Measurements from ENCODE around the gene TLE2. TPM values are rescaled to one million over a fixed set of nuclear protein-coding genes. Genes with fewer than 3 reads are reported as not detected.

Gene TLE2
- total and polyA plus RNA-seq, 2 of the 4 experiments (the other 2 are of a cell fraction), result under 0.01 to 0.41 TPM

DNA sequence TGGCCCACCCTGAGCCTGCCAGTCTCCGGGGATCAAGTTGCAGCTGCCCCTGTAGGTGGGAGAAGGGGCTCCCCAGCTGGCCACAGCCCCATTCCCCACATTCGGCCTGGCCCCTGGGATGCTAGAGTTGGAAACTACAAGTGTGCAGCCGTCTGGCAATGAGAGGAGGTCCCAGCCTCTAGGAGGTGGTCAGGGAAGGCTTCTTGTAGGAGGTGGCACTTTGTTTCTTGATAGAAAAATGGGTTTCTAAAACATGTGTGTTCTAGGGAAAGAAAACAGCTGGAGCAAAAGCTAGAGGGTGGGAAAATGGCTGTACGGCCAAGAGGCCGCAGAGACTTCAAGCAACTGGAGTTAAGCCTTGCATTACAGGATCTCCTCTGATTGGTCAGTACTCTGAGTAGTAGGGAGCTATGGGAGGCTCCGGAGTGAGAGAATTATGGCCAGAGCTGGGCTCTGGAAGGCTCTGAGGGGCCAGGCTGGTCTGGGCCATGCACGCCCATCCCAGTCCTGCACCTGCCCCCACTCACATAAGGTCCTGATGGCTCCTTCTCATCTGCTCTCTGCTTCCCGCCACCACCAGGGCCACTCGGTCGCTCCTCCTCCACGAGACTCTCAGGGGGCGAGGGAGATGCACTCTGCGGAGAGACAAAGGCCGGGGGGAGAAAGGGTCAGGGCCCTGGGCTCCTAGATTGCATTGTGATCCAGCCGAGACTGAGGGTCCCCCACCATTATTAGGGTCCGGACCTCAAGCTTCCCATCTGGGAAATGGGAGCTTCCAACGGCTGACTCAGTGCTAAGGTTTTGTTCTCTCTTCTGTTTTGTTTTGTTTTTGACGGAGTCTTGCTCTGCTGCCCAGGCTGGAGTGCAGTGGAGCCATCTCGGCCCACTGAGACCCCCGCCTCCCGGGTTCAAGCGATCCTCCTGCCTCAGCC lies 13.7 kb downstream of the TLE2 start:
- Histone ChIP-seq H3K9ac (ENCODE audit: low read depth, low read length) (no peak overlapping the region), H3K14ac (replicated peaks; ENCODE audit: low read depth, low read length) (no peak overlapping the region), H3K27me3 (ENCODE audit: control insufficient read depth, insufficient read depth, low read length) (peaks cover 16% of the 10 kb centered on the region), H3K4me1 (ENCODE audit: control insufficient read depth, insufficient read depth, low read length) (no peaks in the 10 kb centered on the region), H3K27ac (ENCODE audit: insufficient read depth, low read length) (no peak overlapping the region), H3K18ac (ENCODE audit: low read depth, low read length) (no peak overlapping the region), H3K56ac (ENCODE audit: extremely low read depth, insufficient read depth, low read length) (no peak overlapping the region), H2BK15ac (ENCODE audit: low read depth, low read length) (no peak overlapping the region), H2BK5ac (ENCODE audit: low read depth, low read length, poor library complexity, severe bottlenecking) (no peak overlapping the region), H4K91ac (ENCODE audit: insufficient read depth, low read depth, low read length) (no peak overlapping the region), H3K9me1 (ENCODE audit: insufficient read depth, low read length) (no peaks in the 10 kb centered on the region), H3K36me3 (ENCODE audit: control insufficient read depth, insufficient read depth, low read length) (no peaks in the 10 kb centered on the region), H2BK120ac (ENCODE audit: low read depth, low read length) (no peak overlapping the region), H3K4ac (ENCODE audit: low read depth, low read length) (no peak overlapping the region), H3K4me2 (ENCODE audit: low read depth, low read length) (no peak overlapping the region), H2AK9ac (replicated peaks; ENCODE audit: low read depth, low read length, poor library complexity) (no peak overlapping the region), H2AFZ (replicated peaks; ENCODE audit: low read length, poor library complexity) (no peak overlapping the region), H3K23ac (ENCODE audit: low read depth, low read length) (no peak overlapping the region), H2BK20ac (ENCODE audit: low read depth, low read length) (no peak overlapping the region), H4K5ac (ENCODE audit: low read depth, low read length) (no peak overlapping the region), H2AK5ac (ENCODE audit: low read depth, low read length) (no peak overlapping the region), H3K79me1 (ENCODE audit: low read depth in 1 of 2, low read length in 2 of 2) (no peaks in the 10 kb centered on the region), H3K4me3 (ENCODE audit: insufficient read depth, low read depth, low read length) (no peak overlapping the region), H4K20me1 (ENCODE audit: insufficient read depth, low read length) (no peaks in the 10 kb centered on the region), H4K8ac (ENCODE audit: low read depth in 2 of 2, low read length in 2 of 2) (no peak overlapping the region), H3K9me3 (ENCODE audit: control insufficient read depth, insufficient read depth, low read length) (no peaks in the 10 kb centered on the region)
- dilution Hi-C loops (cut with HindIII; ENCODE audit: low sequenced_read_pairs, unreplicated experiment) (no loop called here), intact Hi-C loops (cut with micrococcal nuclease) (no loop called here), in situ Hi-C loops (cut with MboI; ENCODE audit: low sequenced_read_pairs) (no loop called here)
- 83% methylated on average over 7 of the region's 22 CpGs; no CpG with 5 or more reads in 1 of the 2 experiments for WGBS, 2 experiments (ENCODE audit: extremely low coverage in 2 of 2, insufficient read length in 1 of 2)
- BruUV-seq (replicated peaks), result no TSS peak
- TF ChIP-seq BHLHE40 (IDR thresholded peaks at IDR 0.05; ENCODE audit: low read depth, low read length), result no peak
- no peak for TF ChIP-seq NFE2L2 (IDR thresholded peaks at IDR 0.05; ENCODE audit: low read depth, low read length)
- no peak for TF ChIP-seq FOS (IDR thresholded peaks at IDR 0.05; ENCODE audit: low read depth, low read length)
- TF ChIP-seq POLR2A (IDR thresholded peaks at IDR 0.05; ENCODE audit: low read depth, low read length), result no peak
- no peak for TF ChIP-seq RAD21 (IDR thresholded peaks at IDR 0.05; ENCODE audit: low read length)
- TF ChIP-seq, protein P1, sequence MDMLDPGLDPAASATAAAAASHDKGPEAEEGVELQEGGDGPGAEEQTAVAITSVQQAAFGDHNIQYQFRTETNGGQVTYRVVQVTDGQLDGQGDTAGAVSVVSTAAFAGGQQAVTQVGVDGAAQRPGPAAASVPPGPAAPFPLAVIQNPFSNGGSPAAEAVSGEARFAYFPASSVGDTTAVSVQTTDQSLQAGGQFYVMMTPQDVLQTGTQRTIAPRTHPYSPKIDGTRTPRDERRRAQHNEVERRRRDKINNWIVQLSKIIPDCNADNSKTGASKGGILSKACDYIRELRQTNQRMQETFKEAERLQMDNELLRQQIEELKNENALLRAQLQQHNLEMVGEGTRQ (IDR thresholded peaks at IDR 0.05; ENCODE audit: low read depth, low read length), result no peak
- TF ChIP-seq MXI1 (IDR thresholded peaks at IDR 0.05; ENCODE audit: borderline replicate concordance, low read depth, low read length), result no peak
- TF ChIP-seq RFX5 (IDR thresholded peaks at IDR 0.05; ENCODE audit: low read depth, low read length), result no peak
- no peak for TF ChIP-seq MAFK (IDR thresholded peaks at IDR 0.05; ENCODE audit: low read depth, low read length)
- no peak for TF ChIP-seq CHD1 (IDR thresholded peaks at IDR 0.05; ENCODE audit: low read depth, low read length)
- TF ChIP-seq RCOR1 (IDR thresholded peaks at IDR 0.05; ENCODE audit: insufficient replicate concordance, low read length), result no peak
- no peak for TF ChIP-seq MAZ (IDR thresholded peaks at IDR 0.05; ENCODE audit: borderline replicate concordance, low read depth, low read length)
- CTCF ChIA-PET, result interaction anchor here (0.6 kb wide), 1 partner anchor 17 kb away, joined by 4 read pairs; no protein-coding TSS in a partner anchor
- POLR2A ChIA-PET (ENCODE audit: unreplicated experiment), result no interaction called here
- ATAC-seq (ENCODE audit: low read depth) (no peak), DNase-seq (no peak)
